ENCODE data around the gene TMEM209.
"Not testable (repeated sequence)": the region's sequence is repeated elsewhere in the genome, so short reads cannot be mapped to it uniquely, and the experiment has no call there.

TMEM209 gene

DNA sequence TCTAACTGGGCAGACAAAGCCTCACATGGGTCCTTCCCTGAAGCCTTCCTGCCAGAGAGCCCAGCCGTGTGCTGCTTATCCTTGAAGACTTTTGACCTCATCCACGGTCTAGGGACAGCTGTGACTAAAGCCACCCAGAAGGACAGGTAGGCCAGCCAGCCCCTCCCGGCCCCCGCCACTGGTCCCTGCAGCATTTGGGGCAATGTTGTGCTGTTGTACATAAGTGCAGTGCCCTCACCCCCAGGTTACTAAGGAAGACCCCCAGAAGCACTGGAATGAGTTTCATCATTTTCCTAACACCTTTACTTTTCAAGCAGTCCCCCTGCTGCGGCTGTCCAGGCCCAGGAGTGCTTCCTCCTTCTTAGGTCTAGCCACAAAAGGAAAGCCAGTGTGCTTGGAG lies 43.0 kb downstream of the TMEM209 start:
- DNase-seq (ENCODE audit: low spot score) (no peak), FAIRE-seq (no peak)

DNA sequence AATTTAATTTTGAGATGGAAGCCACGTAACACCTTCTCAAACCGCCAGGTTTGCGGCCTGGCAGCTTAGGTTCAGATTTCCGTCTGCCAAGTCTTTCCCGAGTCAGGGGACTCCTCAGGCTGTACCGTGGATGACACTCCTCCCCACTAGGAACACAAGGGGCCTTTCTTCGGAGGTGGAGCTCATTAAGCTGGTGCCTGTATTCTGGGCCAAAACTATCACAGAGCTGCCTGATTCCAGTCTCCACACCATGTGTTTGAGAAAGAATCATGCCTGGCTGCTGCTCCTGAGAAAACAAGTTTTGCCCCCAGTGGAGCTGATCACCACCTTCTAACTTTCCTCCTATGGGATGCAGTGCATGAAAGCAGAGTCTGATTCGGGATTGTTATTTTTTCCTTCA lies 44.8 kb downstream of the TMEM209 start:
- DNase-seq (ENCODE audit: low spot score), result no peak
- no peak for FAIRE-seq

DNA sequence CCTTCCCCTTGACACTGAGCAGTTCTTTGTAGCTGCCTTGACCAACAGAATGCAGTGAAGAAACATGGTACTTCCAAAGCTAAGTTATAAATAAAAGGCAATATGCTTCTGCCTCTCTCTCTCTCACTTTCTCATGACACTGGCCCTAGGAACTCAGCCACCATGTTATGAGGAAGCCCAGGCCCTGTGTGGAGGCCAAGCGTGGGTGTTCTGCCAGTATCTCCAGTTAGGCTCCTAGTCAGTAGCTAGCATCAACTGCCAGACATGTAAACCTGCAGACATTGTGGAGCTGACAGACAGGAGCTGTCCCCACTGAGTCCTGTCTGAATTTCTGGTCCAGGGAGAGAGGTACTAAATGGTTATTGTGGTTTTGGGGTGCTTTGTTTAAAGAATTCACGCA lies 45.2 kb downstream of the TMEM209 start:
- DNase-seq (ENCODE audit: low spot score) (no peak), FAIRE-seq (no peak)

DNA sequence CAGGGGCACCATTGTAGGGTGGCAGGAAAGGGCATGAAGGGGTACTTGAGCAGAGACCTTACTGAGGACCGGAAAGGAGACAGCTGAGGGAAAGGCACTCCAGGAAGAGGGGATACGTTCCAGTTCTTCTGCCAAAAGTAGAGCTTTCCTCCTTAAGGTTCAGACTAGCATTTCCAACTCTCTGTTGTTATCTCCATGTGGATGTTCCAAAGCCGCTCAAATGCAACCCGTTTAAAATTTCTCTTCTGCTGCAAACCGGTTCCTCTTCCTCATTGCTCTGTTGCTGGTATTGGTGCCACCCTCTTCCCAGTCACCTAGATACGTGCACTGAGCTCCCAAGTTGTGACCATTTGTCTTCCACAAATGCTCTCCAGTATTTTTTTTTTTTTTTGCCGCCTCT lies 47.5 kb downstream of the TMEM209 start:
- no peak for DNase-seq (ENCODE audit: low spot score)
- FAIRE-seq, result no peak

DNA sequence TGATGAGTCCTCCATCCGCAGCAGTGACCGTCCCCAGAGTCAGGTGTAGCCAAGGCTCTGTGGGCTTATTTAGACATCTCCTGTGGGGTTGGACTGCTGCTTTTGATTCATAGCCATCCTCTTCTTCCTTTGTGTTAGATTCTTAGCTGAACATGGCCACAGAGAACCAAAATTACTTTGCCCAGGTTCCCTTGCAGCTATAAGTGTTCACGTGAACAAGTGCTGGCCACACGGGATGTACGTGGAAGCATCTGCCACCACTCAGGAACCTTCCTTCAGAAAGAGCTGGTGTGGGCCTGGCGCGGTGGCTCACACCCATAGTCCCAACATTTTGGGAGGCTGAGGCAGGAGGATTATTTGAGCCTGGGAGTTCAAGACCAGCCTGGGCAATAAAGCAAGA lies 49.1 kb downstream of the TMEM209 start:
- FAIRE-seq, result no peak

DNA sequence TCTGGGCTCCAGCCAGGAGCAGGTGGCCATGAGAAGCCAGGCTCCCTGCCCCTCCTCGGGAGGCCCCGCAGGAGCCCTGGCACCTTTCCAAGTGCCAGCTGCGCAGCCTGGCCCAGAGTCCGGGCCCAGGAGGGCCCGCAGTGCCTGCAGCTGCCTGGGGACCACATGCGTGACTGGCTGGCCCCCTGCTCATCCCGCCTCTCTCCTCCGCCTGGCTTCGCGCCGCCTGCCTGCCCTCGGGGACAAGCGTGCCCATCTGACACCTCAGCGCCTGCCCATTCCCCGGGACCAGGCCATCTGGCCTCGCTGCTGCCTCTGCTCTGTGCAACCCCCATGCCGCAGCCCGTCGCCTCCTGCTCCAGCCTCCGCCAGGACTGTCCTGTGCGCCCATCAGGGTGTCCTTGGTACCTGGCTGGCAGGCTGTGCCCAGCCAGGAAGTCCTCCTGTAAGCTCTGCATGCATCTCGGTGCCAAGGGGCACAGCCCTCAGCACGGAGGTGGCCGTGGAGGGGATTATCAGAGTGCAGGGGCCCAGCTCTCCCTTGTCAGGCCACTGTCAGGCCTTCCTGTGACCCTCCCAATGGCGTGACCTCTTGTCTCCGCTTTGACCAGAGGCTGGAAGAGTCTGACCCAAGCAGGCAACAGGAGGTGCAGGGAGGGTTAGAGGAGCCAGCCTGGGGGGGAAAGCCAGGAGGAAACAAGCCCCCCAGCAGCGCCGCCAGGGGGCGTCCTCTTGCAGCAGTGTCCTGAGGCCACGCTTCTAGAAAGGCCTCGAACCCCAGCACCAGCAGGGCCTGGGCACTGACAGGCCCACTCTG lies 50.5 kb downstream of the TMEM209 start:
- FAIRE-seq, result no peak
- no peak for DNase-seq (ENCODE audit: low spot score)

More for the DNA sequence above, 49.1 kb downstream of the TMEM209 start:
- DNase-seq (ENCODE audit: low spot score), result no peak

DNA sequence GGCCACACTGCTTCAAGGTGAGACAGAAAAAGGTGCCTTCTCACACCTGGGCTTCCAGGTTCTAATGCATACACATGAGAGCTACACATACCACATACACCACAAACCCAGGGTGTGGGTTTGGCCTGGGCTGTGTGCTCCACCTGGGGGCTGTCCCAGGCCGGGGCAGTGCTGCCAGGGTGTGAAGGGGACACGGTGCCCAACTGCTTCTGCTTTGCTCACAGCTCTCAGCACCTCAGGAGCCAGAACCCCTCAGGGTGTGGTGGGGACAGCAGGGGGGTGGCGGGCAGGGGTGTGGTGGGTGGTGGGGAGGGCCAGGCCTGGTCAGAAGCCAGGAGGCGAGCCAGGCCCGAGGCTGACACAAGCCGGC lies 51.1 kb downstream of the TMEM209 start:
- DNase-seq (ENCODE audit: low spot score), result no peak

DNA sequence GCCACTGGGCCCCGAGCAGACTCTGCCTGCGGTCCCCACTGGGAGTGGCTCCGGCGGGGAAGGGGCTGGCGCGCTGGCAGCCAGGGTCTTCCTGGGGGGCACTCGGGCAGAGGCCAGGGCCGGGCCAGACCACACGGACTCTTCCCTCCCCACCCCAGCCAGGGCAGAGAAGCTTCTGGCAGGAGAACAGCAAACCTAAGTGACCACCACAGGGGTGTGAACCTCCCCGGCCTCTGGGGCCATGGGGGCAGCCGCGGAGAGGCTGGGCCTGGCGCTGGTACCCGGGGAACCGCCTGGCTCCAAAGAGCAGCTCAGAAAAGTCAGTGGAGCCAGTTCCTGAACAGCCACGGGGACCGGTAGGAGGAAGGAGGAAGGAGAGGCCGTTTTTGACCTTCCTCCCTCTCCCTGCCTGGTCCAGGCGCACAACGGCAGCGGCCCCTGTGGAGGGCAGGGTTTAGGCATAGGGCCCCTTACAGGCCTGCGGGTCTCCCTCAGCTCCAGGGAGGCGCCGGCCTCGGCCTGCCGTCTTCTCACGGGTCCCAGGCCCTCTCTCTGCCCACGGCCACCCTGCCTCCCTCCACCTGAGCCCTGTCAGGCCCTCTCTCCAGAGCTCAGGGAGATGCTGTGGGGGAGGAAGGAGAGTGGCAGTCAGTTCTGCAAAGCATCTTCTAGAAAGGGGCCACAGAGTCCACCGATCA lies 51.8 kb downstream of the TMEM209 start:
- DNase-seq (ENCODE audit: low spot score), result no peak
- FAIRE-seq, result no peak

More for the DNA sequence above, 51.1 kb downstream of the TMEM209 start:
- FAIRE-seq, result no peak

DNA sequence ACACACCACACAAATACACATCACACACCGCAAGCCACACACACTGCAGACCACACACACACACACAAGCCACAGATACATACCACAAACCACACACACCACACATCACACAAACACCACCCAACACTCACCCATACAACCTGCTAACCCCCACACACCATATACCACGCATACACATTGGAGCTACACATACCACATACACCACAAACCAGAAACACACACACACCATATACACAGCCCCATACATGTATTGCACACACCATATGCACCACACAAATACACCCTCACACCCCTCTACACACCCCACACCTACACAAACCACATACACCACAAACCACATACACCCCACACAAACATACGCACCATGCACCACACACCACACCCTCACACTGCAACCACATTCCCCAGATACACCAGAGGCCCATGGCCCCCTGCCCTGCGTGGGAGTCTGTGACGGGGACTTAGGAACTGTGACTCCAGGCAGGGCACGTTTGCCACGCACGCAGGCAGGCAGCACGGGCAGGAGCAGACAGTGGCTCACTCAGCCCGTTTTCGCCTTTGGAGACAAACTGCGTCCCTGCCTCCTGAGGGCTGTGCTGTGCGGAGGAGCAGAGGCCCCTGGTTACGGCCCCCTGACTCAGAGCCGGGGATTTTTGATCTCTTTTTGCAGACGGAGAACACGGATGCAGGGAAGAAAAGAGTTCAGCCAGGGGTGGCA lies 52.6 kb downstream of the TMEM209 start:
- no peak for FAIRE-seq

DNA sequence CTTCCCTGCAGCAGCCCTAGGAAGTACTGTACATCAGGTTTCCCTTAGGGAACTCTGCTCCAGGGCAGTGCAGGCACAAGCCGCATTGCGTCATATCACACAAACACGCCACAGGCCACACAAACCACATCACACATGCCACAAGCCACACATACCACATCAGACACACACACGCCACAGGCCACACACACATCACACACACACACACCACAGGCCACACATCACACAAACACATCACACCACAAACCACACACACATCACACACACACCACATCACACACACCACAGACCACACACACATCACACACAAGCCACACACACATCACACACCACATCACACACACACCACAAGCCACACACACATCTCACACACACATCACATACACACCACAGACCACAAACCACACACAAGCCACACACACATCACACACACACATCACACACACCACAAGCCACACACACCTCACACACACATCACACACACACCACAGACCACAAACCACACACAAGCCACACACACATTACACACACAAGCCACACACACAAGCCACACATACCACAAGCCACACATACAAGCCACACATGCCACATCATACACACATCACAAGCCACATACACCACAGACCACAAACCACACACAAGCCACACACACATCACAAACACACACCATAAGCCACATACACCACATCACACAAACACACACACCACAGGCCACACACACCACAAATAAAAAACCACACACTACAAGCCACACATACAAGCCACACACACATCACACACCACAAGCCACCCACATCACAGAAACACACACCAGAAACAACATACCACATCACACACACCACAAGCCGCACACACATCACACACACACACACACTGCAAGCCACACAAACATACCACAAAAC lies 53.4 kb downstream of the TMEM209 start:
- FAIRE-seq, result no peak
- no peak for DNase-seq (ENCODE audit: low spot score)

More for the DNA sequence above, 52.6 kb downstream of the TMEM209 start:
- no peak for DNase-seq (ENCODE audit: low spot score)

DNA sequence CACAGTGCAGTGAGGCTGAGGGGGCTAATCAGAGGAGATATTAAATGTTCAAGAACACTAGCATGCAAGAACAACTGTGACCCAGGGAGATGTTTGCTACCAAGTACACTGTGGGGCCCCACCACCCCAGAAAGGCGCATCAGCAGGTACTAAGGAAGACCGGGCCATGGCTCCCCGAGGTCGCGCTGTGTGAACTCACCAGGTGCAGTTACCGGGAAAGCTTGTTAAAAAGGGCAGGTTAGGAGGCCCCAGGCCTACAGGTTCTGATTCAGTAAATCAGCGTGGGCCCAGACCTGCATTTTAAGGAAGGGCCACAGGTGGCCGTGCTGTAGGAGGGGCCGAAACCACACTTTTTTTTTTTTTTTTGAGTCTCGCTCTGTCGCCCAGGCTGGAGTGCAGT lies 54.6 kb downstream of the TMEM209 start:
- FAIRE-seq (no peak), DNase-seq (ENCODE audit: low spot score) (no peak)

DNA sequence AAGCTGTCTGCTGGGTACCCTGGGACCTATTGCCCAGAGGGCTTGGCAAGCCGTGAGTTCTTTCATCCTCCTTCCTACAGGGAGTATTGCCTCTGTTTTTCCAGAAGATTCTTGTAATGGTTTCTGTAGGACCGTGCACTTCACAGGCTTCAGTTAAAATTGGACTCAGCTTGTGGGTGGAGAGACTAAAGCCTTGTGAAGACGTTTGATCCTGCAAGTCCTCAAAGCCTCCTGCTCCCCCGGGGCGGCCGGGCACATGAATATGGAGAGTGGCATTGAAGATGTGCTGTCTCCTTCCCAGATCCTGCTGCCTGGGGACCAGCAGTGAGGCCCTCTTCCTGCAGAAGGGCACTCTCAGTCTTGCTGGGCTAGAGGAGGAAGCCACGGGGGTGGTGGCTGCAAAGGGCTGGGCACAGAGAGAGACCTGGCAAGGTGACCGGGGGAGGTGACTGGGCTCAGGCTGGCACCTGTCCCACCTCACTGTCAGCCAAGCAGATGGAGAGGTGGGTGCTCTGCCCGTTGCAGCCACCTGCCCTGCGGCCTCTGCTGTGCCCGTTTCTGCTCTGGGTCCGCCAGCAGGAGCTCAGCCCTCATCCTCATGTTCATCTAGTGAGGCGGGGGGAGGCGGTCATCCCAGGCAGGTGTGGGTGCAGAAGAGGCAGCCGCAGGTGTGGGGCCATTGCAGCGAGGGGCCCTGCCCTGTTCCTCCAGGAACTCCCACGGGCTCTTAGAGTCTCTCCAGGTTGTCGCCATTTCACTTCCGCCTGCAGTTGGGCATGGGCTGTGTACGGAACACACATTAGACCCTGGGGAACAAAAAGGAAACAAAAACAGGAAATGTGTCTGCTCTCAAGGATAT lies 55.7 kb downstream of the TMEM209 start:
- DNase-seq (ENCODE audit: low spot score), result no peak

DNA sequence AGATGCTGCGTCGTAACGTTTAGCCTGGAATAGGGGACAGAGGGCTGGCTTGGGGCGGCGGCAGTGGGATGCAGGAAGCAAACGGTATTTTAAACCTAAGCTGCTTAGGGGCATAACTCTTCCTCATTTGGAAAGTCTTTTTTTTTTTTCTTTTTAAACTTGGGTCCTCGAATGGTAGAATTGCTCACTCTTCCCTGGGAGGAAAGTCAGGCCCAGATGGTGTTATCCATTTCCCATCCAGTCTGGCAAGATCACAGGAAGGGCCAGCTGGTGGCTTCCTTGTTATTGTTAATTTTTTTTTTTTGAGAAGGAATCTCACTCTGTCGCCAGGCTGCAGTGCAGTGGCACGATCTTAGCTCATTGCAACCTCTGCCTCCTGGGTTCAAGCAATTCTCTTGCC lies 56.6 kb downstream of the TMEM209 start:
- FAIRE-seq, result no peak

More for the DNA sequence above, 55.7 kb downstream of the TMEM209 start:
- FAIRE-seq, result no peak

DNA sequence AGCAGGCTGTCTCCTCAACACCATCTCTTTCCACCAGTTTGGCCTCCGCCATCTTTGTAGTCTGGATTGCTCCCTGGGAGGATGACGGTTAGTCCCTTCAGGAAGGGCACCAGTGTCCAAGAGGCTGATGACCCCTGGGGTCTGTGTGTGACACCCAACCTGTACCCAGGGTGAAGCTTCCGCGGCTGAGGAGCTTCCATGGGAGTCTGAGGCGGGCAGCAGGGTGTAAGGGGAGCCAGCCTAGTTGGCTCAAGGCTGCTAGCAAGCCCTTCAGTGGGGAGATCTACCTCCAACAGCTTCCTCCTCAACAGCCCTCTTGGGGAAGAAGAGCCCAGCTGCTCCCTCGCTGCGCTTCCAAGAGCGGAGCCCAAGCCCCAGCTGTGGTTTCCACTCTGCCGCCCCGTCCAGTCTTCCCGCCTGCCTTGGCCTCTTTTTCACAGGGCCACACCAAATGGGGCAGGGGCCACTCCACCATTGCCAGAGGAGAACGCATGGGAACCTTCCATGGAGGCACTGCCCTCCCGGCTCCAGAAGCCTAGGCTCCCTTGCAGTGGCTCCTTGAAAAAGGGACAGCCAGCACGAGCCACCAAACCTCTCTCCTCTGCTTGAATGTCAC lies 57.4 kb downstream of the TMEM209 start:
- FAIRE-seq (no peak), DNase-seq (ENCODE audit: low spot score) (no peak)

More for the DNA sequence above, 56.6 kb downstream of the TMEM209 start:
- no peak for DNase-seq (ENCODE audit: low spot score)

DNA sequence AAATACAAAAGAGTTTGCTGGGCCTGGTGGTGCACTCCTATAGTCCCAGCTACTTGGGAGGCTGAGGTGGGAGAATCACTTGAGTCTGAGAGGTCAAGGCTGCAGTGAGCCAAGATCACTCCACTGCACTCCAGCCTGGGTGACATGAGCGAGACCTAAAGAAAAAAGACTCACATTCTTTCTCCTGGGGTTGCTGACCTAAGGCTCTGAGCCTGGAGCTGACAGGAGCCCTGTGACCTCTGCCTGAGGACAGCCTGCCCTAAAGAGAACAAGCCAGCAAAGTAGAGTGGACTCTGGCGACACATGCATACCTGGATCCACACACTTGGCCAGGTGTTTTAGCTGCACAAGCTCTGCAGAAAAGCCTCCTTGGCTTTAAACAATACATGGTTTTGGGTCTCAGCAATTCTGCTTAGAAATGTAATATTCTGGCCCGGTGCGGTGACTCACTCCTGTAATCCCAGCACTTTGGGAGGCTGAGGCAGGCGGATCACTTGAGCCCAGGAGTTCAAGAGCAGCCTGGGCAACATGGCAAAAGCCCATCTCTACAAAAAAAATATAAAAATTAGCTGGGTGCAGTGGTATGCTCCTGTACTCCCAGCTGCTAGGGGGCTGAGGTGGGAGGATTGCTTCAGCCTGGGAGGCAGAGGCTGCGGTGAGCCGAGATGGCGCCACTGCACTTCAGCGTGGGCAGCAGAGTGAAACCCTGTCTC lies 58.4 kb downstream of the TMEM209 start:
- DNase-seq (ENCODE audit: low spot score), result no peak
- no peak for FAIRE-seq

DNA sequence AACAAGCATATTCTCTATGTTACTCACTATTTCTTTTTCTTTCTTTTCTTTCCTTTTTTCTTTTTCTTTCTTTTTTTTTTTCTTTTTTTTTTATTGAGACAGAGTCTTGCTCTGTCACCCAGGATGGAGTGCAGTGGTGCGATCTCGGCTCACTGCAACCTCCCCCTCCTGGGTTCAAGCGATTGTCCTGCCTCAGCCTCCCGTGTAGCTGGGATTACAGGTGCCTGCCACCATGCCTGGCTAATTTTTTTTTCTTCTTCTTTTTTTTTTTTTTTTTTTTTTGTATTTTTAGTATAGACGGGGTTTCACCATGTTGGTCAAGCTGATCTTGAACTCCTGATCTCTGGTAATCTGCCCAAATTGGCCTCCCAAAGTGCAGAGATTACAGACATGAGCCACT lies 59.1 kb downstream of the TMEM209 start:
- FAIRE-seq; DNase-seq (ENCODE audit: low spot score): not testable (repeated sequence)

DNA sequence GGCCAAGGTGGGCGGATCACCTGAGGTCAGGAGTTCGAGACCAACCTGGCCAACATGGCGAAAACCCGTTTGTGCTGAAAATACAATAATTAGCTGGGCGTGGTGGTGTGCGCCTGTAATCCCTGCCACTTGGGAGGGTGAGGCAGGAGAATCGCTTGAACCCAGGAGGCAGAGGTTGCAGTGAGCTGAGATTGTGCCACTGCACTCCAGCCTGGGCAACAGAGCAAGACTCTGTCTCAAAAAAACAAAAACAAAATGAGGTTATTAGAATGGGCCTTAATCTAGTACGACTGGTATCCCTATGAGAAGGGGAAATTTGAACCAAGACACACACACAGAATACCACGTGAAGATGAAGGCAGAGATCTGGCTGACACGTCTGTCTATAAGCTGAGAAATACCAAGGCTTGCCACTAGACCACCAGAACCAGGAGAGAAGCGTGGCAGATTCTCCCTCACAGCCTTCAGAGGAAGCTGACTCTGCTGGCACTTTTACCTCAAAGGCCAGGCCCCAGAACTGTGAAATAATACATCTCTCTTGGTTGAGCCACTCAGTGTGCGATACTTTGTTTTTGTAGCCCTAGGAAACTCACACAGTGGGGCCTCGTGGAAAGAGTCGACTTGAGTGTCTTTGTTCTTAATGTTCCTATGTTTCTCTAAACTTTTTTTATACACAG lies 59.6 kb downstream of the TMEM209 start:
- DNase-seq (ENCODE audit: low spot score), result no peak
- no peak for FAIRE-seq

All from RCC 7860 (cell line).